ENCODE results near the gene SCARB1.

SCARB1 gene

DNA sequence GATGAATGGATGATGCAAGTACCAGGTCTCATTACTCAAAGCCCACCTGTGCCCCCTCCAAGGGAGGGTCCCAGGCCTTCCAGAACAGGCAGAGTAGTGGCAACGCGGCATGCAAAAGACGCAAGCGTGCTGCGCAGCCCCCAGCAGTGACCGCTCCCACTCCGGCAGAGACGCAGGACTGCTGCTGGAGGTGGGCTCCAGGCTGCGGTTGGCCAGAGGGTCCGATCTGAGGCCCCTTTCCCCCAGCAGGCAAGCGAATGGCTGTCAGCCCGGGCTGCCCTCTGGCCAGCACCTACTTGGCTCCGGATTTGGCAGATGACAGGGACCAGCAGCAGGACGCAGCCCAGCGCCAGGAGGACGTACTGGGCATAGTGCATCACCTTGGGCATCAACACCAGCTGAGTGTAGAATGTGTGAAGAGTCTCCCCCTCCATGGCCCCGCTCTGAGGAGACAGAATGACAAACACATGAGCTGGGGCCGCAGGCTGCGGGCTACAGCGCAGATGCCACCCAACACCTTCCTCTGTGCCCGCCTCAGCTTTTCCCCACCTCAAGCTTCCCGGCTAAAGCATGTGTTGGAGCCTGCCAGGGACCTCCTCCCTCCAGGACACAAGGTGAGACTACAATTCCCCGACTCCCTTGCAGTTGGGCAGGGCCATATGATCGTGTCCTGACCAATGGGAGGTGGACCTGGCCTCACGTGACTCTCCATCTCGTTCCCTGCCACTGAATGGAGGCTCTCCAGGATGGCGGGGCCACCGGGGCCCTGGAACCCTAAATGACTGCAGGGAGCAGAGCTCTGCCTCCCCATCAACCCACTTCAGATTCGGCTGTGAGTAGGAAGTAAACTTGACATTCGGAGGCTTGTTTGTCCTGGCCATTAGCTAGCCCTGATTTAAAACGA lies 77.4 kb downstream of the SCARB1 start:
- TF ChIP-seq, protein P1, sequence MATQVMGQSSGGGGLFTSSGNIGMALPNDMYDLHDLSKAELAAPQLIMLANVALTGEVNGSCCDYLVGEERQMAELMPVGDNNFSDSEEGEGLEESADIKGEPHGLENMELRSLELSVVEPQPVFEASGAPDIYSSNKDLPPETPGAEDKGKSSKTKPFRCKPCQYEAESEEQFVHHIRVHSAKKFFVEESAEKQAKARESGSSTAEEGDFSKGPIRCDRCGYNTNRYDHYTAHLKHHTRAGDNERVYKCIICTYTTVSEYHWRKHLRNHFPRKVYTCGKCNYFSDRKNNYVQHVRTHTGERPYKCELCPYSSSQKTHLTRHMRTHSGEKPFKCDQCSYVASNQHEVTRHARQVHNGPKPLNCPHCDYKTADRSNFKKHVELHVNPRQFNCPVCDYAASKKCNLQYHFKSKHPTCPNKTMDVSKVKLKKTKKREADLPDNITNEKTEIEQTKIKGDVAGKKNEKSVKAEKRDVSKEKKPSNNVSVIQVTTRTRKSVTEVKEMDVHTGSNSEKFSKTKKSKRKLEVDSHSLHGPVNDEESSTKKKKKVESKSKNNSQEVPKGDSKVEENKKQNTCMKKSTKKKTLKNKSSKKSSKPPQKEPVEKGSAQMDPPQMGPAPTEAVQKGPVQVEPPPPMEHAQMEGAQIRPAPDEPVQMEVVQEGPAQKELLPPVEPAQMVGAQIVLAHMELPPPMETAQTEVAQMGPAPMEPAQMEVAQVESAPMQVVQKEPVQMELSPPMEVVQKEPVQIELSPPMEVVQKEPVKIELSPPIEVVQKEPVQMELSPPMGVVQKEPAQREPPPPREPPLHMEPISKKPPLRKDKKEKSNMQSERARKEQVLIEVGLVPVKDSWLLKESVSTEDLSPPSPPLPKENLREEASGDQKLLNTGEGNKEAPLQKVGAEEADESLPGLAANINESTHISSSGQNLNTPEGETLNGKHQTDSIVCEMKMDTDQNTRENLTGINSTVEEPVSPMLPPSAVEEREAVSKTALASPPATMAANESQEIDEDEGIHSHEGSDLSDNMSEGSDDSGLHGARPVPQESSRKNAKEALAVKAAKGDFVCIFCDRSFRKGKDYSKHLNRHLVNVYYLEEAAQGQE (IDR thresholded peaks at IDR 0.05; ENCODE audit: insufficient replicate concordance, low read depth): no peak
- no peak for TF ChIP-seq GABPA (IDR thresholded peaks at IDR 0.05; ENCODE audit: low read depth)
- DNase-seq (ENCODE audit: low read depth in 1 of 2, low spot score in 1 of 2): no peak
- Histone ChIP-seq H3K27ac (replicated peaks) (no peak overlapping the region), H3K27me3 (ENCODE audit: insufficient read depth, poor library complexity, severe bottlenecking) (no peaks in the 10 kb centered on the region), H3K4me3 (replicated peaks; ENCODE audit: insufficient read depth, low read length) (no peak overlapping the region)

DNA sequence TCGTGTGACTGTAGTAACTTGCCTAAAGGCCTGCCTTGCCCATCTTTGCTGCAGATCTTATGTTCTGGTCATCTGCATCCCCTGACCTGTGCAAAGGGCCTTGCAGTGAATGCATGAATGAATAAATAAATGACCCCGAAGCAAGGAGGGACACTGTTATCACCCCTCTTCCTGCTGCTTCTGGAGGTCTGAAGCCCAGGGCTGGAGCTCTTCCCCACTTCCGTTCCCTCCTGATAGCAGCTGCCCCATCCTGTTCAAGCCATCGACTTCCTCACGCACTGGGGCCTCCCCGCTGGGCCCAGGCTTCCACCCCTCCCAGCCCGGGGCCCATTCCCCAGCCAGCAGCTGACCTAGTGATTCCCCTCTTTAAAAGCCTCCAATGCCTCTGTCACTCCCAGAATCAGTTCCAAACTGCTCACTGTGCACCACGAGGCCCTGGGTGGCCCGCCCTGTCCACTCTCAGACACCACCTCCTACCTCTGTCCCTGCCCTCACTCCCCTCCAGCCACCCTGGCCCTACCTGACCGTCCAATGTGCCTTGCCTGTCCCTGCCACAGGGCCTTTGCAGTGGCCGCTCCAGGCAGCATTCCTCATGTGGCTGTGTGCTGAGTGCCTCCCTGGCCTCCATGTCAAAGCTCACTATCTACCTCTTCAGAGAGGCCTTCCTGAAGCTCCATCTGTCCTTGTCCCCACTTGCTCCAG lies 78.6 kb downstream of the SCARB1 start:
- H3K27me3 ChIP-seq (ENCODE audit: insufficient read depth, poor library complexity, severe bottlenecking): no peaks in the 10 kb centered on the region
- no peak overlapping the region for H3K27ac ChIP-seq (replicated peaks)
- TF ChIP-seq POLR2AphosphoS5 (IDR thresholded peaks at IDR 0.05; ENCODE audit: low read depth): no peak
- no peak for TF ChIP-seq GABPA (IDR thresholded peaks at IDR 0.05; ENCODE audit: low read depth)
- TF ChIP-seq, protein P1 (IDR thresholded peaks at IDR 0.05; ENCODE audit: insufficient replicate concordance, low read depth): no peak
- TF ChIP-seq, protein P2, sequence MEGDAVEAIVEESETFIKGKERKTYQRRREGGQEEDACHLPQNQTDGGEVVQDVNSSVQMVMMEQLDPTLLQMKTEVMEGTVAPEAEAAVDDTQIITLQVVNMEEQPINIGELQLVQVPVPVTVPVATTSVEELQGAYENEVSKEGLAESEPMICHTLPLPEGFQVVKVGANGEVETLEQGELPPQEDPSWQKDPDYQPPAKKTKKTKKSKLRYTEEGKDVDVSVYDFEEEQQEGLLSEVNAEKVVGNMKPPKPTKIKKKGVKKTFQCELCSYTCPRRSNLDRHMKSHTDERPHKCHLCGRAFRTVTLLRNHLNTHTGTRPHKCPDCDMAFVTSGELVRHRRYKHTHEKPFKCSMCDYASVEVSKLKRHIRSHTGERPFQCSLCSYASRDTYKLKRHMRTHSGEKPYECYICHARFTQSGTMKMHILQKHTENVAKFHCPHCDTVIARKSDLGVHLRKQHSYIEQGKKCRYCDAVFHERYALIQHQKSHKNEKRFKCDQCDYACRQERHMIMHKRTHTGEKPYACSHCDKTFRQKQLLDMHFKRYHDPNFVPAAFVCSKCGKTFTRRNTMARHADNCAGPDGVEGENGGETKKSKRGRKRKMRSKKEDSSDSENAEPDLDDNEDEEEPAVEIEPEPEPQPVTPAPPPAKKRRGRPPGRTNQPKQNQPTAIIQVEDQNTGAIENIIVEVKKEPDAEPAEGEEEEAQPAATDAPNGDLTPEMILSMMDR (IDR thresholded peaks at IDR 0.05; ENCODE audit: insufficient read depth, low read length): no peak
- no peak for TF ChIP-seq SPI1 (IDR thresholded peaks at IDR 0.05; ENCODE audit: borderline replicate concordance, low read depth)
- no peak overlapping the region for H3K4me3 ChIP-seq (replicated peaks; ENCODE audit: insufficient read depth, low read length)
- no peak for DNase-seq (ENCODE audit: low read depth in 1 of 2, low spot score in 1 of 2)

DNA sequence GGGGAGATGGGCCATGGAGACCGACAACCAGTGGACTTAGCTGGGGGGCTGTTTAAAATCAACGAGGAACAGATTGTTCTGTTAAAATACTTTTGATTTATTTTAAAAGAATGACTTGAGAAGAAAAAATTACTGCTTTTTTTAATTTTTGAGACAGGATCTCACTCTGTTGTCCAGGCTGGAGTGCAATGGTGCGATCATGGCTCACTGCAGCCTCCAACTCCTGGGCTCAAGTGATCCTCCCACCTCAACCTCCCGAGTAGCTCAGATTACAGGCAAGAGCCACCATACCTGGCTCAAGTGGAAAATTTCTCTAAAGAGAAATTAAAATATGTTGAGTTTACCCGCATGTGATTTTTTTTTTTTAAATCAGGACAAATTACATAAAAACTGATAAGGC lies 80.6 kb downstream of the SCARB1 start:
- DNase-seq (ENCODE audit: low read depth in 1 of 2, low spot score in 1 of 2): no peak

More for the DNA sequence above, 80.6 kb downstream of the SCARB1 start:
- TF ChIP-seq GABPA (IDR thresholded peaks at IDR 0.05; ENCODE audit: low read depth): no peak
- TF ChIP-seq, protein P1 (IDR thresholded peaks at IDR 0.05; ENCODE audit: insufficient replicate concordance, low read depth): no peak
- no peak for TF ChIP-seq POLR2AphosphoS5 (IDR thresholded peaks at IDR 0.05; ENCODE audit: low read depth)
- TF ChIP-seq SPI1 (IDR thresholded peaks at IDR 0.05; ENCODE audit: borderline replicate concordance, low read depth): no peak
- TF ChIP-seq, protein P2 (IDR thresholded peaks at IDR 0.05; ENCODE audit: insufficient read depth, low read length): no peak
- H3K27me3 ChIP-seq (ENCODE audit: insufficient read depth, poor library complexity, severe bottlenecking): no peaks in the 10 kb centered on the region
- H3K4me3 ChIP-seq (replicated peaks; ENCODE audit: insufficient read depth, low read length): no peak overlapping the region
- no peak overlapping the region for H3K27ac ChIP-seq (replicated peaks)

Data from HL-60 (cell line).